Activated CD4-positive, alpha-beta T cell treated with anti-CD3 and anti-CD28 coated beads, Interleukin-2, amount 10 ng/mL, durations not matched to agents 7 days and 5 days (primary cell): Measurements from ENCODE around the gene GFRAL. TPM values are rescaled to one million over a fixed set of nuclear protein-coding genes. Genes with fewer than 3 reads are reported as not detected.
"Not testable (repeated sequence)": the region's sequence is repeated elsewhere in the genome, so short reads cannot be mapped to it uniquely, and the experiment has no call there.

Source experiments
- CTCF ChIA-PET: fragments of 350-600 bp; sonication (Branson Sonifier 250); formaldehyde crosslinking; loops from one replicate; lab custom pipeline; 2021; ENCODE audit warnings: antibody characterized with exemption; lab: Charles Lee
- POLR2A ChIA-PET: fragments of 350-600 bp; sonication (Branson Sonifier 250); formaldehyde crosslinking; loops from one replicate; lab custom pipeline; 2021; ENCODE audit warnings: antibody characterized with exemption; lab: Charles Lee
- DNase-seq: peaks from one replicate; pipeline ENCODE4 v3.0.0-alpha.2; 2020
- H3K27ac Mint-ChIP-seq: one replicate; pipeline ENCODE4 v1.8.0; 2021; ENCODE audit warnings: mild to moderate bottlenecking, moderate library complexity, mixed read lengths
- H3K27me3 Mint-ChIP-seq: one replicate; pipeline ENCODE4 v1.8.0; 2021; ENCODE audit warnings: mixed read lengths
- H3K36me3 Mint-ChIP-seq: one replicate; pipeline ENCODE4 v1.8.0; 2021; ENCODE audit warnings: low read depth, mixed read lengths
- H3K4me1 Mint-ChIP-seq: one replicate; pipeline ENCODE4 v1.8.0; 2021; ENCODE audit warnings: mixed read lengths
- H3K4me3 Mint-ChIP-seq: one replicate; pipeline ENCODE4 v1.8.0; 2021; ENCODE audit warnings: mild to moderate bottlenecking, moderate library complexity, mixed read lengths
- H3K9me3 Mint-ChIP-seq: one replicate; pipeline ENCODE4 v1.8.0; 2021; ENCODE audit warnings: mixed read lengths
- total RNA-seq, 2 experiments: library from RNA; stranded (reverse); gene quantifications; one replicate each; pipeline ENCODE4 v1.2.3, GENCODE V29; 2021

Gene GFRAL
- total RNA-seq: not detected

GRCh38 chr6:55327169-55327568 is at the start of gene GFRAL:
Gene GFRAL (plus strand): TSS chr6:55327469. CDS start chr6:55327555, 86 bp downstream.
- H3K9me3 Mint-ChIP-seq: no peaks in the 10 kb centered on the region
- POLR2A ChIA-PET: no interaction called here
- H3K27ac Mint-ChIP-seq: no peak within 1 kb of the TSS
- no peak within 1 kb of the TSS for H3K4me3 Mint-ChIP-seq
- CTCF ChIA-PET: no interaction called here
- no peaks in the 10 kb centered on the region for H3K36me3 Mint-ChIP-seq
- no peak for DNase-seq
- no peaks in the 10 kb centered on the region for H3K27me3 Mint-ChIP-seq
- H3K4me1 Mint-ChIP-seq: no peaks in the 10 kb centered on the region

GRCh38 chr6:55277646-55278045 is 49.6 kb upstream of the GFRAL start:
- no peak overlapping the region for H3K4me3 Mint-ChIP-seq
- no peaks in the 10 kb centered on the region for H3K27me3 Mint-ChIP-seq
- no peaks in the 10 kb centered on the region for H3K9me3 Mint-ChIP-seq
- no peak overlapping the region for H3K27ac Mint-ChIP-seq
- H3K4me1 Mint-ChIP-seq: no peaks in the 10 kb centered on the region
- ChIA-PET POLR2A (no interaction called here), CTCF (no interaction called here)
- DNase-seq: no peak
- no peaks in the 10 kb centered on the region for H3K36me3 Mint-ChIP-seq

- no peak overlapping the region for H3K4me3 Mint-ChIP-seq
Measured at GRCh38 chr6:55281215-55281614, 46.1 kb upstream of the GFRAL start.

GRCh38 chr6:55282115-55282514 is 45.2 kb upstream of the GFRAL start:
- no peak overlapping the region for H3K27ac Mint-ChIP-seq
- H3K4me1 Mint-ChIP-seq: no peaks in the 10 kb centered on the region
- H3K27me3 Mint-ChIP-seq: no peaks in the 10 kb centered on the region
- POLR2A ChIA-PET: interaction anchor here (0.7 kb wide), 1 partner anchor 35 kb away, joined by 4 read pairs; no protein-coding TSS in a partner anchor
- H3K4me3 Mint-ChIP-seq: no peak overlapping the region
- no peak for DNase-seq
- H3K9me3 Mint-ChIP-seq: no peaks in the 10 kb centered on the region
- H3K36me3 Mint-ChIP-seq: no peaks in the 10 kb centered on the region
- CTCF ChIA-PET: no interaction called here

More at GRCh38 chr6:55281215-55281614, 46.1 kb upstream of the GFRAL start:
- Mint-ChIP-seq H3K27me3 (no peaks in the 10 kb centered on the region), H3K27ac (no peak overlapping the region), H3K36me3 (no peaks in the 10 kb centered on the region), H3K4me1 (no peaks in the 10 kb centered on the region), H3K9me3 (no peaks in the 10 kb centered on the region)
- no peak for DNase-seq
- ChIA-PET POLR2A (no interaction called here), CTCF (no interaction called here)

- H3K27ac Mint-ChIP-seq: no peak overlapping the region
Measured at GRCh38 chr6:55286824-55287223, 40.4 kb upstream of the GFRAL start.

GRCh38 chr6:55290736-55291135 is 36.5 kb upstream of the GFRAL start:
- CTCF ChIA-PET: no interaction called here
- POLR2A ChIA-PET: no interaction called here
- no peaks in the 10 kb centered on the region for H3K4me1 Mint-ChIP-seq
- no peak for DNase-seq
- H3K27ac Mint-ChIP-seq: no peak overlapping the region
- H3K4me3 Mint-ChIP-seq: no peak overlapping the region
- no peaks in the 10 kb centered on the region for H3K27me3 Mint-ChIP-seq
- H3K36me3 Mint-ChIP-seq: no peaks in the 10 kb centered on the region
- H3K9me3 Mint-ChIP-seq: peaks cover 2% of the 10 kb centered on the region

More at GRCh38 chr6:55286824-55287223, 40.4 kb upstream of the GFRAL start:
- Mint-ChIP-seq H3K36me3 (no peaks in the 10 kb centered on the region), H3K4me1 (no peaks in the 10 kb centered on the region), H3K9me3 (no peaks in the 10 kb centered on the region), H3K27me3 (no peaks in the 10 kb centered on the region), H3K4me3 (no peak overlapping the region)
- ChIA-PET CTCF (no interaction called here), POLR2A (no interaction called here)
- no peak for DNase-seq

- CTCF ChIA-PET: interaction anchor here (0.5 kb wide), 1 partner anchor 116 kb away, joined by 3 read pairs; no protein-coding TSS in a partner anchor
- peaks cover 2% of the 10 kb centered on the region for H3K9me3 Mint-ChIP-seq
Measured at GRCh38 chr6:55293116-55293515, 34.2 kb upstream of the GFRAL start.

GRCh38 chr6:55297214-55297613 is 30.1 kb upstream of the GFRAL start:
- H3K4me1 Mint-ChIP-seq, H3K27ac Mint-ChIP-seq, POLR2A ChIA-PET, CTCF ChIA-PET, H3K36me3 Mint-ChIP-seq, DNase-seq, H3K9me3 Mint-ChIP-seq, H3K27me3 Mint-ChIP-seq, H3K4me3 Mint-ChIP-seq: not testable (repeated sequence)

More at GRCh38 chr6:55293116-55293515, 34.2 kb upstream of the GFRAL start:
- POLR2A ChIA-PET: no interaction called here
- no peaks in the 10 kb centered on the region for H3K27me3 Mint-ChIP-seq
- no peak overlapping the region for H3K27ac Mint-ChIP-seq
- no peak for DNase-seq
- H3K4me3 Mint-ChIP-seq: no peak overlapping the region
- no peaks in the 10 kb centered on the region for H3K4me1 Mint-ChIP-seq
- H3K36me3 Mint-ChIP-seq: no peaks in the 10 kb centered on the region

GRCh38 chr6:55299286-55299985 is 27.8 kb upstream of the GFRAL start:
- Mint-ChIP-seq H3K4me1 (no peaks in the 10 kb centered on the region), H3K4me3 (no peak overlapping the region), H3K9me3 (no peaks in the 10 kb centered on the region), H3K36me3 (no peaks in the 10 kb centered on the region), H3K27ac (no peak overlapping the region), H3K27me3 (no peaks in the 10 kb centered on the region)
- POLR2A ChIA-PET: no interaction called here
- CTCF ChIA-PET: no interaction called here
- no peak for DNase-seq

- H3K4me1 Mint-ChIP-seq: no peaks in the 10 kb centered on the region
- no peaks in the 10 kb centered on the region for H3K36me3 Mint-ChIP-seq
- ChIA-PET POLR2A (no interaction called here), CTCF (no interaction called here)
- no peak for DNase-seq
- no peak overlapping the region for H3K27ac Mint-ChIP-seq
- no peaks in the 10 kb centered on the region for H3K27me3 Mint-ChIP-seq
- H3K9me3 Mint-ChIP-seq: peaks cover 4% of the 10 kb centered on the region
- no peak overlapping the region for H3K4me3 Mint-ChIP-seq
Measured at GRCh38 chr6:55304747-55305146, 22.5 kb upstream of the GFRAL start.

GRCh38 chr6:55319961-55320695 is 7.1 kb upstream of the GFRAL start:
- no peaks in the 10 kb centered on the region for H3K36me3 Mint-ChIP-seq
- no peaks in the 10 kb centered on the region for H3K27me3 Mint-ChIP-seq
- no peaks in the 10 kb centered on the region for H3K4me1 Mint-ChIP-seq
- no peaks in the 10 kb centered on the region for H3K9me3 Mint-ChIP-seq
- CTCF ChIA-PET: no interaction called here
- H3K27ac Mint-ChIP-seq: no peak overlapping the region
- no peak overlapping the region for H3K4me3 Mint-ChIP-seq
- POLR2A ChIA-PET: no interaction called here
- DNase-seq: no peak

GRCh38 chr6:55320696-55321086 is 6.6 kb upstream of the GFRAL start:
- POLR2A ChIA-PET: no interaction called here
- CTCF ChIA-PET: no interaction called here
- H3K4me3 Mint-ChIP-seq: no peak overlapping the region
- no peaks in the 10 kb centered on the region for H3K4me1 Mint-ChIP-seq
- H3K9me3 Mint-ChIP-seq: no peaks in the 10 kb centered on the region
- no peak overlapping the region for H3K27ac Mint-ChIP-seq
- no peaks in the 10 kb centered on the region for H3K27me3 Mint-ChIP-seq
- DNase-seq: no peak
- no peaks in the 10 kb centered on the region for H3K36me3 Mint-ChIP-seq

GRCh38 chr6:55377150-55377549 is 49.9 kb downstream of the GFRAL start:
- Mint-ChIP-seq H3K36me3 (no peaks in the 10 kb centered on the region), H3K9me3 (no peaks in the 10 kb centered on the region), H3K27ac (no peak overlapping the region), H3K4me1 (no peaks in the 10 kb centered on the region), H3K4me3 (no peak overlapping the region), H3K27me3 (no peaks in the 10 kb centered on the region)
- ChIA-PET CTCF (no interaction called here), POLR2A (no interaction called here)
- DNase-seq: no peak
